ENCODE data around the gene ZNF652. TPM values are rescaled to one million over a fixed set of nuclear protein-coding genes. Genes with fewer than 3 reads are reported as not detected.

The ZNF652 gene
- total RNA-seq, 5 donors from 2014 or later (not counting 1 experiment from before 2014, with no cell fraction given): 51.0 to 61.0 (median 57.1) TPM

DNA sequence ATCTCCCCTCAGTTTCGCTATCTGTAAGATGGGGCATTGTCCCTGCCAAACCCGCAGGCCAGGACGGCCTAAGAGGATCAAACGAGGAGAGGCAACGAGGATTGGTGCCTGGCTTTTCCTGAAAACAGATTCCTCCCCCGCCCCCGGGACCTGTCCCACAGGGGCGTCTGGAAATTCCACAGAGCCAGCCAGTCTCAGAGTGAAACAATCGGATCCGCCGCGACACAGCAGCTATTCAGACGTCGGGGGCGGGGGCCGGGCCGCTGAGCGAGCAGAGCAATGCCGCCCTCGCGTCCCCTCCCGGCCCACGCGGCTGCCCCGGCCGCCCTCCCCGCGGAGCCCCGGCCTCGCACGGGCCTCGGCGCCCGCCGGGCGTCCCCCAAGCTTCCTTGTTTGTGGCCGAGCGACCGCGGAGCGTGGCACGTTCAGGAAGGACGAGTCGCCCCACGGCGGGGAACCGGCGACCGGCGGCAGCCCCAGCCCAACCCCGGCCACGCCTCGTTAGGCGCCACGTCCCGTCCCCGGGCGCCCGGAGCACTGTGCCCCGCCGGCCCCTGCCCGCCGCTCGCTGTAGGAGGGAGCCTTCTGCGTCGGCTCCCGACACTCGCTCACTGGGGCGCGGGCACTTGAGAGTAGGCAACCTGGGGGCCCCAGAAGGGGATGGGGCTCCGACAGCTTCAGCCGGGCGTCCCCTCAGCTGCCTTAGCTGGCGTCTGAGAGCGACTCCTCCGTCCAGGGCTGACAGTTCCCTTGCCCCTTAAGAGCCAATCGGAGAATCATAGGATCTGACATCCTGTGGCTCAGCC lies 101.8 kb downstream of the ZNF652 start:
- H3K27ac ChIP-seq (ENCODE audit: low read length): no peak overlapping the region
- Mint-ChIP-seq H3K27me3 (peaks cover 8 to 11% of the 10 kb centered on the region in 2 donors), H3K27ac (no peak overlapping the region), H3K36me3 (no peaks in the 10 kb centered on the region), H3K9me3 (no peaks in the 10 kb centered on the region), H3K4me1 (peaks cover 9 to 11% (median 11%) of the 10 kb centered on the region in 3 donors), H3K4me3 (peak overlapping the region; percentile 75 to 81 (median 79))
- POLR2A ChIA-PET: no interaction called here
- peaks cover 5 to 17% of the 10 kb centered on the region in 2 experiments for H3K4me1 ChIP-seq (ENCODE audit: control insufficient read depth in 1 of 2, extremely low read depth in 1 of 2, insufficient read depth in 2 of 2, low read length in 2 of 2)
- no peaks in the 10 kb centered on the region for H3K36me3 ChIP-seq (ENCODE audit: control insufficient read depth in 2 of 2, extremely low read depth in 1 of 2, insufficient read depth in 1 of 2, low read length in 1 of 2)
- peaks cover 0 to 33% of the 10 kb centered on the region in 2 experiments for H3K27me3 ChIP-seq (replicated peaks in 1 of 2; ENCODE audit: control insufficient read depth in 2 of 2, extremely low read depth in 1 of 2, insufficient read depth in 2 of 2, low read length in 1 of 2)
- under 1% methylated on average over 77 of the region's 77 CpGs for WGBS (ENCODE audit: insufficient coverage)
- ATAC-seq (replicated peaks in 1 of 4) (peak; percentile 79 to 85 (median 82)), DNase-seq (peak in 33 of 35 experiments; percentile 6 to 57 (median 29))
- peak overlapping the region; percentile 52 to 73 for H3K4me3 ChIP-seq (ENCODE audit: control insufficient read depth in 1 of 2, extremely low read depth in 1 of 2, low read length in 1 of 2)
- H3K9me3 ChIP-seq: no peaks in the 10 kb centered on the region
- CTCF ChIA-PET: interaction anchor here (0.5 to 1.1 kb wide), 2 partner anchors 48 to 80 kb away, joined by 4 to 8 read pairs; no protein-coding TSS in a partner anchor

DNA sequence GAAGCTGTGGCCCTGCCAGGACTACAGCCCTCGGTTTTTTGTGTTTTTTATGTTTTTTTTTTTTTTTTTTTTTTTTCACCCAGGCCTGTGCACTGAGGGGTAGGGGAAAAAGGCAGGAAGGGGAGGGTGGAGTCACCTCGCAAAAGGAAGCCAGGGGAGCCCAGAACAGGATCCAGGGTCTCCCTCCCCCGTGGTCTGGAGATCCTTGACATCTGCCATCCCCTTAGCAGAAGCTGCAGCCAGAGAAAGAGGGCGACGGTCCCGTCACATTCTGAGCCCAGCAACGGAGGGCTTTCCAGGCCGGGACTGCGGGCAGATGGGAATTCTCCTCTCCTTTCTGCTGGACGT lies 102.4 kb downstream of the ZNF652 start:
- Mint-ChIP-seq H3K27me3 (peaks cover 8% of the 10 kb centered on the region in 2 donors), H3K9me3 (no peaks in the 10 kb centered on the region), H3K27ac (no peak overlapping the region), H3K36me3 (no peaks in the 10 kb centered on the region), H3K4me3 (peak overlapping the region; percentile 75 to 81 (median 79)), H3K4me1 (peaks cover 9 to 11% (median 11%) of the 10 kb centered on the region in 3 donors)
- POLR2A ChIA-PET: interaction anchor here (0.7 kb wide), 2 partner anchors 22 to 226 kb away, joined by 6 to 8 read pairs; no protein-coding TSS in a partner anchor
- no peak for DNase-seq
- H3K27me3 ChIP-seq (replicated peaks in 1 of 2; ENCODE audit: control insufficient read depth in 2 of 2, extremely low read depth in 1 of 2, insufficient read depth in 2 of 2, low read length in 1 of 2): peaks cover 0 to 33% of the 10 kb centered on the region in 2 experiments
- peak overlapping the region; percentile 52 to 73 for H3K4me3 ChIP-seq (ENCODE audit: control insufficient read depth in 1 of 2, extremely low read depth in 1 of 2, low read length in 1 of 2)
- CTCF ChIA-PET: interaction anchor here (0.5 to 1.1 kb wide), 2 partner anchors 47 to 80 kb away, joined by 4 to 8 read pairs; no protein-coding TSS in a partner anchor
- H3K27ac ChIP-seq (ENCODE audit: low read length): no peak overlapping the region
- ATAC-seq (replicated peaks in 1 of 4): no peak
- H3K36me3 ChIP-seq (ENCODE audit: control insufficient read depth in 2 of 2, extremely low read depth in 1 of 2, insufficient read depth in 1 of 2, low read length in 1 of 2): no peaks in the 10 kb centered on the region
- H3K9me3 ChIP-seq: no peaks in the 10 kb centered on the region
- peaks cover 5 to 17% of the 10 kb centered on the region in 2 experiments for H3K4me1 ChIP-seq (ENCODE audit: control insufficient read depth in 1 of 2, extremely low read depth in 1 of 2, insufficient read depth in 2 of 2, low read length in 2 of 2)
- WGBS (ENCODE audit: insufficient coverage): 17% methylated on average over 9 of the region's 10 CpGs

DNA sequence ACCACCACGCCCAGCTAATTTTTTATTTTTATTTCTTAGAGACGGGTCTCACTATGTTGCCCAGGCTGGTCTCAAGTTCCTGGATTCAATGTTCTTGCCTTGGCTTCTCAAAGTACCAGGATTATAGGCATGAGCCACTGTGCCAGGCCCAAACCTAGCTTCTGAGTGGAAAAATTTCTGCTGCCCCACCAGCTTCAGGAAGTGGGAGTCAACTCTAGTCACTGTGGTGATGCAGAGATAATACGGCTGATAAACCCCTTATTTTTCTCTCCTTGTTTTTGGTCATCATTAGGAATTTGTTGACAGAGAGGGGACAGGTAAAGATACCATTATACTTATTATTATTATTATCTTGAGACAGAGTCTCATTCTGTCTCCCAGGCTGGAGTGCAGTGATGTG lies 103.7 kb downstream of the ZNF652 start:
- POLR2A ChIA-PET: no interaction called here
- H3K36me3 Mint-ChIP-seq: no peaks in the 10 kb centered on the region
- H3K27me3 Mint-ChIP-seq: peaks cover 2 to 8% of the 10 kb centered on the region in 2 donors
- H3K4me3 Mint-ChIP-seq: peak overlapping the region in 1 of 3 donors; percentile 79
- ATAC-seq (replicated peaks in 1 of 4): no peak
- no peak overlapping the region for H3K27ac ChIP-seq (ENCODE audit: low read length)
- H3K4me1 ChIP-seq (ENCODE audit: control insufficient read depth in 1 of 2, extremely low read depth in 1 of 2, insufficient read depth in 2 of 2, low read length in 2 of 2): peaks cover 5 to 17% of the 10 kb centered on the region in 2 experiments
- H3K9me3 ChIP-seq: no peaks in the 10 kb centered on the region
- no peak for DNase-seq
- H3K4me3 ChIP-seq (ENCODE audit: control insufficient read depth in 1 of 2, extremely low read depth in 1 of 2, low read length in 1 of 2): no peak overlapping the region
- CTCF ChIA-PET: no interaction called here
- 100% methylated on average over 2 of the region's 3 CpGs for WGBS (ENCODE audit: insufficient coverage)
- H3K4me1 Mint-ChIP-seq: peaks cover 9 to 11% (median 11%) of the 10 kb centered on the region in 3 donors
- no peak overlapping the region for H3K27ac Mint-ChIP-seq
- H3K27me3 ChIP-seq (replicated peaks in 1 of 2; ENCODE audit: control insufficient read depth in 2 of 2, extremely low read depth in 1 of 2, insufficient read depth in 2 of 2, low read length in 1 of 2): peaks cover 0 to 26% of the 10 kb centered on the region in 2 experiments
- no peaks in the 10 kb centered on the region for H3K9me3 Mint-ChIP-seq
- H3K36me3 ChIP-seq (ENCODE audit: control insufficient read depth in 2 of 2, extremely low read depth in 1 of 2, insufficient read depth in 1 of 2, low read length in 1 of 2): no peaks in the 10 kb centered on the region

DNA sequence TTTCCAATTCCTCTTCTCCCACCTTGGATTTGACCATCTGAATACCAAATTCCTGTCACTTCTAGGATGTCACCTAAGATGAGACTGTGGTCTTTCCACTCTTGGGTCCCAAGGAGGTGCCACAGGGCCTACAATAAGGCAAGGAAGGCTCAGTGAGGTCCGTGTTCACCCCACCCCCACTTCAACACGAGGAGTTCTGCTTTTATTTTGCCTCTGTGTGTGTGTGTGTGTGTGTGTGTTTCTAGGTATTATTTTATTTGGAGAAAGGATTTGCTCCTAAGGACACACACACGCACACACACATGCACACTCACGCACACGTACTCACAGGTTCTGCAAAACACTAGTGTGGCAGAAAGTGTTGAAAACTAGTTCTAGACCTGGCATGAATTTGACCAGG lies 106.9 kb downstream of the ZNF652 start:
- Histone ChIP-seq H3K4me3 (ENCODE audit: control insufficient read depth in 1 of 2, extremely low read depth in 1 of 2, low read length in 1 of 2) (no peak overlapping the region), H3K27me3 (replicated peaks in 1 of 2; ENCODE audit: control insufficient read depth in 2 of 2, extremely low read depth in 1 of 2, insufficient read depth in 2 of 2, low read length in 1 of 2) (peaks cover 0 to 13% of the 10 kb centered on the region in 2 experiments), H3K27ac (ENCODE audit: low read length) (no peak overlapping the region), H3K4me1 (ENCODE audit: control insufficient read depth in 1 of 2, extremely low read depth in 1 of 2, insufficient read depth in 2 of 2, low read length in 2 of 2) (peaks cover 2 to 9% of the 10 kb centered on the region in 2 experiments), H3K9me3 (no peaks in the 10 kb centered on the region), H3K36me3 (ENCODE audit: control insufficient read depth in 2 of 2, extremely low read depth in 1 of 2, insufficient read depth in 1 of 2, low read length in 1 of 2) (no peaks in the 10 kb centered on the region)
- peaks cover 0 to 2% of the 10 kb centered on the region in 2 donors for H3K27me3 Mint-ChIP-seq
- no peak overlapping the region for H3K4me3 Mint-ChIP-seq
- no peaks in the 10 kb centered on the region for H3K36me3 Mint-ChIP-seq
- H3K27ac Mint-ChIP-seq: no peak overlapping the region
- ChIA-PET POLR2A (no interaction called here), CTCF (no interaction called here)
- H3K9me3 Mint-ChIP-seq: no peaks in the 10 kb centered on the region
- no peak for ATAC-seq (replicated peaks in 1 of 4)
- peaks cover 0 to 4% (median 3%) of the 10 kb centered on the region in 3 donors for H3K4me1 Mint-ChIP-seq
- no peak for DNase-seq
- 40% methylated on average over 1 of the region's 5 CpGs for WGBS (ENCODE audit: insufficient coverage)

DNA sequence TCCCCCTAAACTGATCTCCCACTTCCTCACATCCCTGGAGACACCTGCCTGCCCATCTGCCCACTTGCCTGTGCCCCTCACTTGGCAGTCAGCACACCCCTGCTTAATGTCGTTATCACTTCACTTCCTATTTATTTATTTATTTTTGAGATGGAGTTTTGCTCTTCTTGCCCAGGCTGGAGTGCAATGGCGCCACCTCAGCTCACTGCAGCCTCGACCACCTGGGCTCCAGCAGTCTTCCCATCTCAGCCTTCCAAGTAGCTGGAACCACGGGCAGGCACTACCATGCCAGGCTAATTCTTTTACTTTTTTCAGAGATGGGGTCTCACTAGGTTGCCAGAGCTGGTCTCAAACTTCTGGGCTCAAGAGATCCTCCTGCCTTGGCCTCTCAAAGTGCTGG lies 108.0 kb downstream of the ZNF652 start:
- Histone ChIP-seq H3K27me3 (replicated peaks in 1 of 2; ENCODE audit: control insufficient read depth in 2 of 2, extremely low read depth in 1 of 2, insufficient read depth in 2 of 2, low read length in 1 of 2) (peaks cover 0 to 9% of the 10 kb centered on the region in 2 experiments), H3K9me3 (no peaks in the 10 kb centered on the region), H3K4me1 (ENCODE audit: control insufficient read depth in 1 of 2, extremely low read depth in 1 of 2, insufficient read depth in 2 of 2, low read length in 2 of 2) (no peaks in the 10 kb centered on the region), H3K4me3 (ENCODE audit: control insufficient read depth in 1 of 2, extremely low read depth in 1 of 2, low read length in 1 of 2) (no peak overlapping the region), H3K27ac (ENCODE audit: low read length) (no peak overlapping the region), H3K36me3 (ENCODE audit: control insufficient read depth in 2 of 2, extremely low read depth in 1 of 2, insufficient read depth in 1 of 2, low read length in 1 of 2) (no peaks in the 10 kb centered on the region)
- POLR2A ChIA-PET: no interaction called here
- no peaks in the 10 kb centered on the region for H3K9me3 Mint-ChIP-seq
- DNase-seq (no peak), ATAC-seq (replicated peaks in 1 of 4) (no peak)
- no peaks in the 10 kb centered on the region for H3K36me3 Mint-ChIP-seq
- no peak overlapping the region for H3K4me3 Mint-ChIP-seq
- no peaks in the 10 kb centered on the region for H3K4me1 Mint-ChIP-seq
- CTCF ChIA-PET: no interaction called here
- no peak overlapping the region for H3K27ac Mint-ChIP-seq
- peaks cover 0 to 2% of the 10 kb centered on the region in 2 donors for H3K27me3 Mint-ChIP-seq
- 90% methylated on average over 3 of the region's 4 CpGs for WGBS (ENCODE audit: insufficient coverage)

DNA sequence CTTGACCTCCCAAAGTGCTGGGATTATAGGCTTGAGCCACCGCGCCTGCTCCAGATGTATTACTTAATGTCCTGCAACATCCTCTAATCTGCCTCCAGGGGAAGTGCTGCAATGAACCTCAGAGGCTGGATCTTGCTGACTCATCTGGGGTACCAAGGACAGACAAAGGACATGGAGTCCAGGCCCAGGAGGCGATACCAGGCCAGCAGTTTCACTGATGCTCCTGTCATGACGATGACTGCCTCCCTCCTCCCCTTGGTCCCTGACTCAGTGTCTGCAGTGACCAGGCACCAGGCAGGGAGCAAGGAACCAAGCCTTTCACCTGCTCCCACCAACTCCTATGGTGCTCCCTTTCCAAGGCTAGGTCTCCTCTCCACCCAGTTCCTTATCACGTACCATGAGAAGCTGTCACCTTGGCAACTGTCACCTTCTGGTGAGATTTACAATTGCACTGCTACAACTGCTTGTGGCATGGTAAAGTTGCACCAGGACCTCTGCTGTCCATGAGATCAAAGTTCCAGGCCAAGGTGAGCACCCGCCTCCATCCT lies 109.8 kb downstream of the ZNF652 start:
- H3K4me1 ChIP-seq (ENCODE audit: control insufficient read depth in 1 of 2, extremely low read depth in 1 of 2, insufficient read depth in 2 of 2, low read length in 2 of 2): no peaks in the 10 kb centered on the region
- peaks cover 0 to 10% of the 10 kb centered on the region in 2 donors for H3K27me3 Mint-ChIP-seq
- no peaks in the 10 kb centered on the region for H3K36me3 Mint-ChIP-seq
- DNase-seq: peak in 1 of 35 experiments; percentile 13
- ChIA-PET CTCF (no interaction called here), POLR2A (no interaction called here)
- no peaks in the 10 kb centered on the region for H3K4me1 Mint-ChIP-seq
- no peak overlapping the region for H3K27ac ChIP-seq (ENCODE audit: low read length)
- no peak overlapping the region for H3K4me3 Mint-ChIP-seq
- no peaks in the 10 kb centered on the region for H3K9me3 ChIP-seq
- no peak overlapping the region for H3K4me3 ChIP-seq (ENCODE audit: control insufficient read depth in 1 of 2, extremely low read depth in 1 of 2, low read length in 1 of 2)
- no peak for ATAC-seq (replicated peaks in 1 of 4)
- no peaks in the 10 kb centered on the region for H3K36me3 ChIP-seq (ENCODE audit: control insufficient read depth in 2 of 2, extremely low read depth in 1 of 2, insufficient read depth in 1 of 2, low read length in 1 of 2)
- WGBS (ENCODE audit: insufficient coverage): 89% methylated on average over 6 of the region's 6 CpGs
- no peaks in the 10 kb centered on the region for H3K9me3 Mint-ChIP-seq
- peaks cover 0 to 14% of the 10 kb centered on the region in 2 experiments for H3K27me3 ChIP-seq (replicated peaks in 1 of 2; ENCODE audit: control insufficient read depth in 2 of 2, extremely low read depth in 1 of 2, insufficient read depth in 2 of 2, low read length in 1 of 2)
- no peak overlapping the region for H3K27ac Mint-ChIP-seq

Data from T-cell (primary cell).